Calu3 (cell line): ENCODE measurements around the gene SYK. TPM values are rescaled to one million over a fixed set of nuclear protein-coding genes. Genes with fewer than 3 reads are reported as not detected.

Source experiments
- BruUV-seq: library from RNA; stranded (reverse); fragments of 400-500 nt; replicated peaks from 2 replicates; lab custom pipeline; 2021; lab: Mats Ljungman, UMichigan
- CTCF ChIA-PET: fragments of 300-600 bp; sonication (Branson Sonifier 250); formaldehyde crosslinking; loops from one replicate; lab custom pipeline; 2022; ENCODE audit warnings: antibody characterized with exemption; lab: Charles Lee
- DNase-seq: peaks from one replicate; pipeline ENCODE4 v3.0.0; 2022
- H3K27ac Mint-ChIP-seq: one replicate; pipeline ENCODE4 v1.8.0; 2022; ENCODE audit warnings: mixed read lengths; ENCODE audit not compliant: unreplicated experiment
- H3K27me3 Mint-ChIP-seq: one replicate; pipeline ENCODE4 v1.8.0; 2022; ENCODE audit warnings: mixed read lengths; ENCODE audit not compliant: unreplicated experiment
- H3K36me3 Mint-ChIP-seq: one replicate; pipeline ENCODE4 v1.8.0; 2022; ENCODE audit warnings: mild to moderate bottlenecking, moderate library complexity, mixed read lengths; ENCODE audit not compliant: insufficient read depth, unreplicated experiment
- H3K4me1 Mint-ChIP-seq: one replicate; pipeline ENCODE4 v1.8.0; 2022; ENCODE audit warnings: mild to moderate bottlenecking, low read depth, mixed read lengths; ENCODE audit not compliant: unreplicated experiment
- H3K4me3 Mint-ChIP-seq: one replicate; pipeline ENCODE4 v1.8.0; 2022; ENCODE audit warnings: mild to moderate bottlenecking, low read depth, moderate library complexity, mixed read lengths; ENCODE audit not compliant: unreplicated experiment
- H3K9me3 Mint-ChIP-seq: one replicate; pipeline ENCODE4 v1.8.0; 2022; ENCODE audit warnings: low read depth, mixed read lengths; ENCODE audit not compliant: unreplicated experiment
- intact Hi-C: fragments of 100-400 bp; cut with micrococcal nuclease; formaldehyde crosslinking; loops from one replicate; pipeline ENCODE4 v1.10.0; 2022; ENCODE audit not compliant: unreplicated experiment
- total RNA-seq: library from RNA; stranded (reverse); gene quantifications from 2 replicates; pipeline ENCODE4 v1.2.3, GENCODE V29; 2022
- TF ChIP-seq, protein P1 (sequence below): fragments of 200-600 bp; IDR thresholded peaks from one replicate; pipeline ENCODE4 v1.8.0; 2022; ENCODE audit warnings: antibody characterized with exemption; ENCODE audit not compliant: unreplicated experiment

The SYK gene
- total RNA-seq, 1 experiment from 2014 or later = 14.8 TPM

DNA sequence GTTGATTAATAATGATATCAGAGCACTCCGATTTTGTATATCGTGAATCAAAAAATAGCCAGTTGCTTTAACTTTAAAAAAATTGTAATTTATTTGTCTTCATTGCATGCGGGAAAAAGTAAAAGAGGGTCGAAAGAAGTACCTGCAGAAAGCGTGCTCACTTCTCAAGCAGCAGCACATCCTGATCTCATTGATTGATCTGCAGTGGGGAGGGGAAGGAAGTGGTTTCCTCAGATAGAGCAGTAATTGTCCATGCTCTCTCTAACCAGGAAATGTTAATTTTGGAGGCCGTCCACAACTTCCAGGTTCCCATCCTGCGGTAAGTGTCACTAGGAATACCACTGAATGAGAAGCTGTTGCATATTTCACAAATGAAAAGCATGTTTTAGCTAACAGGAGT, 63.2 kb downstream of the SYK start:
- no peak overlapping the region for H3K27ac Mint-ChIP-seq
- H3K9me3 Mint-ChIP-seq = no peaks in the 10 kb centered on the region
- no peaks in the 10 kb centered on the region for H3K27me3 Mint-ChIP-seq
- DNase-seq = no peak
- TF ChIP-seq, protein P1, sequence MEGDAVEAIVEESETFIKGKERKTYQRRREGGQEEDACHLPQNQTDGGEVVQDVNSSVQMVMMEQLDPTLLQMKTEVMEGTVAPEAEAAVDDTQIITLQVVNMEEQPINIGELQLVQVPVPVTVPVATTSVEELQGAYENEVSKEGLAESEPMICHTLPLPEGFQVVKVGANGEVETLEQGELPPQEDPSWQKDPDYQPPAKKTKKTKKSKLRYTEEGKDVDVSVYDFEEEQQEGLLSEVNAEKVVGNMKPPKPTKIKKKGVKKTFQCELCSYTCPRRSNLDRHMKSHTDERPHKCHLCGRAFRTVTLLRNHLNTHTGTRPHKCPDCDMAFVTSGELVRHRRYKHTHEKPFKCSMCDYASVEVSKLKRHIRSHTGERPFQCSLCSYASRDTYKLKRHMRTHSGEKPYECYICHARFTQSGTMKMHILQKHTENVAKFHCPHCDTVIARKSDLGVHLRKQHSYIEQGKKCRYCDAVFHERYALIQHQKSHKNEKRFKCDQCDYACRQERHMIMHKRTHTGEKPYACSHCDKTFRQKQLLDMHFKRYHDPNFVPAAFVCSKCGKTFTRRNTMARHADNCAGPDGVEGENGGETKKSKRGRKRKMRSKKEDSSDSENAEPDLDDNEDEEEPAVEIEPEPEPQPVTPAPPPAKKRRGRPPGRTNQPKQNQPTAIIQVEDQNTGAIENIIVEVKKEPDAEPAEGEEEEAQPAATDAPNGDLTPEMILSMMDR = no peak
- no peaks in the 10 kb centered on the region for H3K4me1 Mint-ChIP-seq
- no TSS peak for BruUV-seq
- intact Hi-C loops = no loop called here
- no peak overlapping the region for H3K4me3 Mint-ChIP-seq
- CTCF ChIA-PET = interaction anchor here (0.7 kb wide), 1 partner anchor 1258 kb away, joined by 3 read pairs; no protein-coding TSS in a partner anchor
- no peaks in the 10 kb centered on the region for H3K36me3 Mint-ChIP-seq

DNA sequence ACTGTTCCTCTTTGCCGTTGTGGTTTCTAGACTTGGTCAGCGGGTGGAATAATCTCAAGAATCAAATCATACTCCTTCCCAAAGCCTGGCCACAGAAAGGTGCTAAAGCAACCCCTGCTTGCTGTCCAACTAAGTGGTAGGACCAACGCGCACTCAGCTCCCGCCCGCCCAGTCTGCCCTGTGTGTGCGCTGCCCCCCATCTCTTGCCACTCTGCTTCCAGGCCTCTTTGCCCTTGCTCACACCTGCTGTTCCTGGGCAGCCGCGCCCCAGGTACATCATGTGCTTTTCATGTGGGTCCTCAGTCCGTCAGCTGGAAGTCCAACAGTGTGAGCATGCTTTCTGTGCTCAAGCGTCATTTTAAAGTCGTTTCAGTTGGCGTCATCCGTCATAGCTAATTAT, 65.5 kb downstream of the SYK start:
- DNase-seq = no peak
- TF ChIP-seq, protein P1 = no peak
- intact Hi-C loops = no loop called here
- Mint-ChIP-seq H3K4me3 (no peak overlapping the region), H3K27ac (no peak overlapping the region), H3K4me1 (no peaks in the 10 kb centered on the region), H3K27me3 (no peaks in the 10 kb centered on the region), H3K36me3 (no peaks in the 10 kb centered on the region), H3K9me3 (no peaks in the 10 kb centered on the region)
- no TSS peak for BruUV-seq
- CTCF ChIA-PET = no interaction called here

- no peaks in the 10 kb centered on the region for H3K36me3 Mint-ChIP-seq
- no peaks in the 10 kb centered on the region for H3K27me3 Mint-ChIP-seq
- H3K4me1 Mint-ChIP-seq = no peaks in the 10 kb centered on the region
- intact Hi-C loops = no loop called here
- CTCF ChIA-PET = interaction anchor here (0.7 kb wide), 1 partner anchor 601 kb away, joined by 4 read pairs; no protein-coding TSS in a partner anchor
- no TSS peak for BruUV-seq
- no peak overlapping the region for H3K4me3 Mint-ChIP-seq
- TF ChIP-seq, protein P1 = no peak
- no peak overlapping the region for H3K27ac Mint-ChIP-seq
- no peaks in the 10 kb centered on the region for H3K9me3 Mint-ChIP-seq
- no peak for DNase-seq
These were observed 66.9 kb downstream of the SYK start for GRCh38 chr9:90868555-90868954.

- Mint-ChIP-seq H3K27ac (no peak overlapping the region), H3K4me3 (no peak overlapping the region), H3K9me3 (no peaks in the 10 kb centered on the region), H3K36me3 (no peaks in the 10 kb centered on the region), H3K27me3 (no peaks in the 10 kb centered on the region), H3K4me1 (no peaks in the 10 kb centered on the region)
- no TSS peak for BruUV-seq
- intact Hi-C loops = no loop called here
- TF ChIP-seq, protein P1 = no peak
- CTCF ChIA-PET = interaction anchor here (0.6 kb wide), 1 partner anchor 757 kb away, joined by 4 read pairs; no protein-coding TSS in a partner anchor
- no peak for DNase-seq
These were observed 67.7 kb downstream of the SYK start for GRCh38 chr9:90869361-90869760.
